HEK293 (cell line): ENCODE measurements around the gene GIT1.

ENCODE experiments used
- CTCF ChIA-PET: fragments of 350-600 bp; formaldehyde crosslinking; extraction: SDS; loops from one replicate; lab custom pipeline; 2021; ENCODE audit warnings: antibody characterized with exemption; lab: Yijun Ruan, JAX
- POLR2A ChIA-PET: fragments of 300-600 bp; formaldehyde crosslinking; extraction: SDS; loops from one replicate; lab custom pipeline; 2020; ENCODE audit warnings: antibody characterized with exemption, inconsistent platforms; lab: Yijun Ruan, JAX
- H3K27ac ChIP-seq: fragments of 200-500 bp; sonication (Bioruptor generic); 2 replicates; pipeline ENCODE4 v1.5.1; 2014; ENCODE audit warnings: low read depth, low read length, control low read depth, inconsistent platforms; ENCODE audit errors: extremely low read depth
- H3K36me3 ChIP-seq, 2 experiments: fragments of 200-500 bp in 1 of 2; sonication (Bioruptor generic) in 1 of 2; 1 replicate in 1 of 2; 2 replicates in 1 of 2; pipeline ENCODE4 v1.5.1; 2014 to 2017; ENCODE audit warnings: inconsistent platforms in 2 of 2, low read length in 2 of 2; ENCODE audit not compliant: control insufficient read depth in 2 of 2, insufficient read depth in 1 of 2
- H3K4me1 ChIP-seq: fragments of 200-500 bp; sonication (Bioruptor generic); 2 replicates; pipeline ENCODE4 v1.5.1; 2014; ENCODE audit warnings: mild to moderate bottlenecking, low read length, inconsistent platforms; ENCODE audit not compliant: control insufficient read depth, insufficient read depth
- H3K4me3 ChIP-seq: 2 replicates; pipeline ENCODE4 v1.5.1; 2011; ENCODE audit warnings: low read depth, mild to moderate bottlenecking, control low read depth, low read length, moderate library complexity
- H3K9me3 ChIP-seq: fragments of 200-500 bp; sonication (Bioruptor generic); 2 replicates; pipeline ENCODE4 v1.5.1; 2014; ENCODE audit warnings: low read depth, low read length, inconsistent platforms; ENCODE audit not compliant: control insufficient read depth, insufficient read depth
- BCL11B ChIP-seq: fragments of 450-650 bp; formaldehyde crosslinking; IDR thresholded peaks from 2 replicates; pipeline ENCODE4 v1.5.1; 2016; ENCODE audit warnings: low read depth, missing biosample characterization, missing genetic modification characterization
- HOXA7 ChIP-seq: sonication (generic); formaldehyde crosslinking; IDR thresholded peaks from 2 replicates; pipeline ENCODE4 v1.8.1; 2022; ENCODE audit warnings: missing genetic modification reagents, borderline replicate concordance
- HOXD13 ChIP-seq: sonication (generic); formaldehyde crosslinking; IDR thresholded peaks from 2 replicates; pipeline ENCODE4 v1.8.0; 2022; ENCODE audit warnings: missing genetic modification reagents, borderline replicate concordance
- KLF7 ChIP-seq: fragments of 450-650 bp; formaldehyde crosslinking; IDR thresholded peaks from 2 replicates; pipeline ENCODE4 v1.5.1; 2016; ENCODE audit warnings: missing biosample characterization, missing genetic modification characterization, borderline replicate concordance
- KLF9 ChIP-seq: fragments of 450-650 bp; formaldehyde crosslinking; IDR thresholded peaks from 2 replicates; pipeline ENCODE4 v1.5.1; 2016; ENCODE audit warnings: missing biosample characterization, missing genetic modification characterization, low read depth
- MEIS1 ChIP-seq: sonication (generic); formaldehyde crosslinking; IDR thresholded peaks from 2 replicates; pipeline ENCODE4 v1.8.1; 2022; ENCODE audit warnings: missing genetic modification reagents, mild to moderate bottlenecking, borderline replicate concordance
- MZF1 ChIP-seq: fragments of 450-650 bp; formaldehyde crosslinking; IDR thresholded peaks from 2 replicates; pipeline ENCODE4 v1.5.1; 2017; ENCODE audit warnings: missing biosample characterization, missing genetic modification characterization, borderline replicate concordance
- REPIN1 ChIP-seq: fragments of 450-650 bp; formaldehyde crosslinking; IDR thresholded peaks from 2 replicates; pipeline ENCODE4 v1.5.1; 2017; ENCODE audit warnings: missing biosample characterization, missing genetic modification characterization, low read depth
- SP2 ChIP-seq: fragments of 450-650 bp; formaldehyde crosslinking; IDR thresholded peaks from 2 replicates; pipeline ENCODE4 v1.5.1; 2016; ENCODE audit warnings: missing biosample characterization, missing genetic modification characterization
- TRIM28 ChIP-seq: IDR thresholded peaks from 2 replicates; pipeline ENCODE4 v1.6.1; 2011; ENCODE audit warnings: low read length, control low read depth, borderline replicate concordance
- ZBTB48 ChIP-seq: fragments of 450-650 bp; formaldehyde crosslinking; IDR thresholded peaks from 2 replicates; pipeline ENCODE4 v1.5.1; 2016; ENCODE audit warnings: missing biosample characterization, missing genetic modification characterization
- ZBTB8A ChIP-seq: fragments of 450-650 bp; formaldehyde crosslinking; IDR thresholded peaks from 2 replicates; pipeline ENCODE4 v1.5.1; 2016; ENCODE audit warnings: missing biosample characterization, missing genetic modification characterization
- ZFP69B ChIP-seq: fragments of 450-650 bp; formaldehyde crosslinking; IDR thresholded peaks from 2 replicates; pipeline ENCODE4 v1.5.1; 2016; ENCODE audit warnings: missing biosample characterization, missing genetic modification characterization
- ZNF112 ChIP-seq: fragments of 450-650 bp; formaldehyde crosslinking; IDR thresholded peaks from 2 replicates; pipeline ENCODE4 v1.5.0; 2017; ENCODE audit warnings: missing biosample characterization, missing genetic modification characterization
- ZNF239 ChIP-seq: fragments of 450-650 bp; formaldehyde crosslinking; IDR thresholded peaks from 2 replicates; pipeline ENCODE4 v1.5.1; 2016; ENCODE audit warnings: missing biosample characterization, missing genetic modification characterization
- ZNF248 ChIP-seq: fragments of 450-650 bp; formaldehyde crosslinking; IDR thresholded peaks from 2 replicates; pipeline ENCODE4 v1.5.1; 2017; ENCODE audit warnings: missing biosample characterization, missing genetic modification characterization
- ZNF292 ChIP-seq: fragments of 450-650 bp; formaldehyde crosslinking; IDR thresholded peaks from 2 replicates; pipeline ENCODE4 v1.5.1; 2016; ENCODE audit warnings: low read depth, missing biosample characterization, missing genetic modification characterization, borderline replicate concordance
- ZNF302 ChIP-seq: fragments of 450-650 bp; formaldehyde crosslinking; IDR thresholded peaks from 2 replicates; pipeline ENCODE4 v1.5.1; 2016; ENCODE audit warnings: missing biosample characterization, missing genetic modification characterization, low read depth
- ZNF311 ChIP-seq: fragments of 450-650 bp; formaldehyde crosslinking; IDR thresholded peaks from 2 replicates; pipeline ENCODE4 v1.5.1; 2017; ENCODE audit warnings: missing biosample characterization, missing genetic modification characterization, borderline replicate concordance
- ZNF350 ChIP-seq: fragments of 450-650 bp; formaldehyde crosslinking; IDR thresholded peaks from 2 replicates; pipeline ENCODE4 v1.5.0; 2017; ENCODE audit warnings: missing biosample characterization, mild to moderate bottlenecking, missing genetic modification characterization
- ZNF354C ChIP-seq: fragments of 450-650 bp; formaldehyde crosslinking; IDR thresholded peaks from 2 replicates; pipeline ENCODE4 v1.5.1; 2016; ENCODE audit warnings: missing biosample characterization, missing genetic modification characterization, low read depth, borderline replicate concordance
- ZNF548 ChIP-seq: fragments of 450-650 bp; formaldehyde crosslinking; IDR thresholded peaks from 2 replicates; pipeline ENCODE4 v1.5.1; 2016; ENCODE audit warnings: missing biosample characterization, missing genetic modification characterization
- ZNF571 ChIP-seq: fragments of 450-650 bp; formaldehyde crosslinking; IDR thresholded peaks from 2 replicates; pipeline ENCODE4 v1.5.0; 2017; ENCODE audit warnings: missing biosample characterization, missing genetic modification characterization
- ZNF610 ChIP-seq: fragments of 450-650 bp; formaldehyde crosslinking; IDR thresholded peaks from 2 replicates; pipeline ENCODE4 v1.5.1; 2016; ENCODE audit warnings: missing biosample characterization, missing genetic modification characterization, borderline replicate concordance
- ZNF76 ChIP-seq: fragments of 450-650 bp; formaldehyde crosslinking; IDR thresholded peaks from 2 replicates; pipeline ENCODE4; 2016; ENCODE audit warnings: low read depth, missing biosample characterization, missing genetic modification characterization, borderline replicate concordance
- TF ChIP-seq, protein P1 (sequence below): fragments of 450-650 bp; formaldehyde crosslinking; IDR thresholded peaks from 2 replicates; pipeline ENCODE4 v1.5.1; 2017; ENCODE audit warnings: missing biosample characterization, missing genetic modification characterization
- TF ChIP-seq, protein P2 (sequence below): fragments of 450-650 bp; IDR thresholded peaks from 2 replicates; pipeline ENCODE4 v1.5.1; 2018; ENCODE audit warnings: missing biosample characterization, missing genetic modification characterization
- TF ChIP-seq, protein P3 (sequence below): fragments of 450-650 bp; formaldehyde crosslinking; IDR thresholded peaks from 2 replicates; pipeline ENCODE4 v1.5.0; 2017; ENCODE audit warnings: missing biosample characterization, missing genetic modification characterization, borderline replicate concordance

Gene GIT1

DNA sequence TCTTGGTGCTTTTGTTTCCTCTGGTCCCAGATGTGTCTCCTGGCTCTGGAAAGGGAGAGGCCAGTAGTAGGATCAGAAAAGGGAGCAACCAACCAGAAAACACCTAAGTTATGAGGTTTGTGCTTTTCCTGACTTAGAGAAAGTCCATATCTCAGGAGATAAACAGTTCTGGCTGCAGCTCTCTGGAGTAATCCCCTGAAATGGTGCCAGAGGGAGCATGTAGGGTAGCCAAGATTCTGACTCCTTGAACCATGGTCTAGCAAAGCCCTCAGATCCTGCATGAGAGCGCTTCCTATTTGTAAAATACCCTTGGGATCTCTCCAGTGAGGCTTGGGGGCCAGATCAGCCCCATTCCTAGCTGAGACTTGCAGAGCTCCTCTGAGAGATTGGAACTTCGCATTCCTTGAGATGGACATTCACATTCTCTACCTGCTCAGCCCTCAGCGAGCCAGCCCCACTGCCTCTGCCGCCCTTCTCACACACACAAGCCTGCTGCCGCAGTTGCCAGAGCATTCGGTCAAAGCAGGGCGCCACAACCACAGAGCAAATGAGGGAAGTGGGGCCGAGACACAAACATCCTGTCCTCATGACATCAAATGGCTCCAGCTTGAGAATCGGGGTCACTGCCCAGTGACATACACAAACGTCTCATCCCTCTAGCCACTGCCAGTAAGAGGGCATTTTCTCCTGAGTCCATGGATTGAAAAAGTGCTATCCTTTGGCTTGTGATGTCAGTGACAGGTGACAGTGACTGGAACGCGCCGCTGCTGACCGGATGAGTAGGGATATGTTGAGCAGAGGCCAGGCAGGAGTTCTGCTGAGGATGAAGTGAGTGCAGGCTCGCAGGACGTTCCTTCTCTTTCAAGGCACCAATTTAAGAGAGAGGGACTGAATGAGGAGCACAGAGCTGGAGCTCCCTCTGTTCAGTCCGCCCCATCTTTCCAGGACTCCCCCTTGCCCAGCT lies 27.6 kb downstream of the GIT1 start:
- Histone ChIP-seq H3K9me3 (no peaks in the 10 kb centered on the region), H3K4me3 (no peak overlapping the region), H3K27ac (no peak overlapping the region)
- TF ChIP-seq, protein P1, sequence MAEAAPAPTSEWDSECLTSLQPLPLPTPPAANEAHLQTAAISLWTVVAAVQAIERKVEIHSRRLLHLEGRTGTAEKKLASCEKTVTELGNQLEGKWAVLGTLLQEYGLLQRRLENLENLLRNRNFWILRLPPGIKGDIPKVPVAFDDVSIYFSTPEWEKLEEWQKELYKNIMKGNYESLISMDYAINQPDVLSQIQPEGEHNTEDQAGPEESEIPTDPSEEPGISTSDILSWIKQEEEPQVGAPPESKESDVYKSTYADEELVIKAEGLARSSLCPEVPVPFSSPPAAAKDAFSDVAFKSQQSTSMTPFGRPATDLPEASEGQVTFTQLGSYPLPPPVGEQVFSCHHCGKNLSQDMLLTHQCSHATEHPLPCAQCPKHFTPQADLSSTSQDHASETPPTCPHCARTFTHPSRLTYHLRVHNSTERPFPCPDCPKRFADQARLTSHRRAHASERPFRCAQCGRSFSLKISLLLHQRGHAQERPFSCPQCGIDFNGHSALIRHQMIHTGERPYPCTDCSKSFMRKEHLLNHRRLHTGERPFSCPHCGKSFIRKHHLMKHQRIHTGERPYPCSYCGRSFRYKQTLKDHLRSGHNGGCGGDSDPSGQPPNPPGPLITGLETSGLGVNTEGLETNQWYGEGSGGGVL, result no peak
- no peak for TF ChIP-seq MEIS1 (CRISPR knock-in tag)
- TF ChIP-seq ZNF350 (tag by site-specific recombination), result no peak
- TF ChIP-seq ZNF302 (tag by site-specific recombination), result no peak
- no peak for TF ChIP-seq BCL11B (tag by site-specific recombination)
- TF ChIP-seq ZNF239, result no peak
- no peak for TF ChIP-seq ZNF292
- no peak for TF ChIP-seq KLF9 (tag by site-specific recombination)
- TF ChIP-seq TRIM28, result no peak
- no peak for TF ChIP-seq ZNF112 (tag by site-specific recombination)
- TF ChIP-seq ZBTB48, result no peak
- no peak for TF ChIP-seq ZFP69B
- TF ChIP-seq HOXA7 (CRISPR knock-in tag), result no peak
- no peak for TF ChIP-seq ZNF571 (tag by site-specific recombination)
- TF ChIP-seq ZBTB8A (tag by site-specific recombination), result no peak
- TF ChIP-seq ZNF311, result no peak
- TF ChIP-seq, protein P2, sequence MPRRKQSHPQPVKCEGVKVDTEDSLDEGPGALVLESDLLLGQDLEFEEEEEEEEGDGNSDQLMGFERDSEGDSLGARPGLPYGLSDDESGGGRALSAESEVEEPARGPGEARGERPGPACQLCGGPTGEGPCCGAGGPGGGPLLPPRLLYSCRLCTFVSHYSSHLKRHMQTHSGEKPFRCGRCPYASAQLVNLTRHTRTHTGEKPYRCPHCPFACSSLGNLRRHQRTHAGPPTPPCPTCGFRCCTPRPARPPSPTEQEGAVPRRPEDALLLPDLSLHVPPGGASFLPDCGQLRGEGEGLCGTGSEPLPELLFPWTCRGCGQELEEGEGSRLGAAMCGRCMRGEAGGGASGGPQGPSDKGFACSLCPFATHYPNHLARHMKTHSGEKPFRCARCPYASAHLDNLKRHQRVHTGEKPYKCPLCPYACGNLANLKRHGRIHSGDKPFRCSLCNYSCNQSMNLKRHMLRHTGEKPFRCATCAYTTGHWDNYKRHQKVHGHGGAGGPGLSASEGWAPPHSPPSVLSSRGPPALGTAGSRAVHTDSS (tag by site-specific recombination), result no peak
- no peak for TF ChIP-seq ZNF248 (tag by site-specific recombination)
- no peak for TF ChIP-seq ZNF354C (tag by site-specific recombination)
- TF ChIP-seq, all 188 proteins: peak for 0
- ChIA-PET CTCF (interaction anchor here (1.1 to 1.4 kb wide), 2 partner anchors 31 to 192 kb away, joined by 3 to 5 read pairs; partner anchors contain the start of gene ANKRD13B), POLR2A (no interaction called here)
- Histone ChIP-seq H3K4me1 (peaks cover 8% of the 10 kb centered on the region; the same call in 1 of the 2 replicates), H3K36me3 (peaks cover 9 to 14% of the 10 kb centered on the region in 2 experiments)

- TF ChIP-seq ZNF548 (tag by site-specific recombination), result no peak
- TF ChIP-seq, protein P3, sequence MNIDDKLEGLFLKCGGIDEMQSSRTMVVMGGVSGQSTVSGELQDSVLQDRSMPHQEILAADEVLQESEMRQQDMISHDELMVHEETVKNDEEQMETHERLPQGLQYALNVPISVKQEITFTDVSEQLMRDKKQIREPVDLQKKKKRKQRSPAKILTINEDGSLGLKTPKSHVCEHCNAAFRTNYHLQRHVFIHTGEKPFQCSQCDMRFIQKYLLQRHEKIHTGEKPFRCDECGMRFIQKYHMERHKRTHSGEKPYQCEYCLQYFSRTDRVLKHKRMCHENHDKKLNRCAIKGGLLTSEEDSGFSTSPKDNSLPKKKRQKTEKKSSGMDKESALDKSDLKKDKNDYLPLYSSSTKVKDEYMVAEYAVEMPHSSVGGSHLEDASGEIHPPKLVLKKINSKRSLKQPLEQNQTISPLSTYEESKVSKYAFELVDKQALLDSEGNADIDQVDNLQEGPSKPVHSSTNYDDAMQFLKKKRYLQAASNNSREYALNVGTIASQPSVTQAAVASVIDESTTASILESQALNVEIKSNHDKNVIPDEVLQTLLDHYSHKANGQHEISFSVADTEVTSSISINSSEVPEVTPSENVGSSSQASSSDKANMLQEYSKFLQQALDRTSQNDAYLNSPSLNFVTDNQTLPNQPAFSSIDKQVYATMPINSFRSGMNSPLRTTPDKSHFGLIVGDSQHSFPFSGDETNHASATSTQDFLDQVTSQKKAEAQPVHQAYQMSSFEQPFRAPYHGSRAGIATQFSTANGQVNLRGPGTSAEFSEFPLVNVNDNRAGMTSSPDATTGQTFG (tag by site-specific recombination), result no peak
- TF ChIP-seq HOXD13 (CRISPR knock-in tag), result no peak
- no peak for TF ChIP-seq KLF9 (tag by site-specific recombination)
- TF ChIP-seq ZNF610, result no peak
- no peak for TF ChIP-seq MZF1 (tag by site-specific recombination)
- no peak for TF ChIP-seq SP2
- no peak for TF ChIP-seq KLF7
- no peak for TF ChIP-seq ZNF76 (tag by site-specific recombination)
- TF ChIP-seq REPIN1 (tag by site-specific recombination), result no peak
- Histone ChIP-seq H3K36me3 (peaks cover 9 to 14% of the 10 kb centered on the region in 2 experiments), H3K9me3 (no peaks in the 10 kb centered on the region), H3K4me3 (no peak overlapping the region), H3K4me1 (no peaks in the 10 kb centered on the region; the same call in 1 of the 2 replicates), H3K27ac (no peak overlapping the region)
- POLR2A ChIA-PET, result no interaction called here
- CTCF ChIA-PET, result interaction anchor here (0.6 kb wide), 1 partner anchor 247 kb away, joined by 5 read pairs; no protein-coding TSS in a partner anchor
These were observed 29.1 kb downstream of the GIT1 start for GRCh38 chr17:29560316-29560715.
